HFFc6 (cell line): ENCODE data around the gene MAP10. TPM values are rescaled to one million over a fixed set of nuclear protein-coding genes. Genes with fewer than 3 reads are reported as not detected.
"Not testable (repeated sequence)": the region's sequence is repeated elsewhere in the genome, so short reads cannot be mapped to it uniquely, and the experiment has no call there.

Experiments
- DNase-seq: peaks from one replicate; pipeline ENCODE4 v3.0.0-alpha.2; 2018
- H3K27ac Mint-ChIP-seq: 2 replicates; pipeline ENCODE4 v1.8.0; 2020; ENCODE audit warnings: mild to moderate bottlenecking, mixed read lengths
- H3K27me3 Mint-ChIP-seq: 2 replicates; pipeline ENCODE4 v1.8.0; 2021; ENCODE audit warnings: mild to moderate bottlenecking, moderate library complexity, mixed read lengths; ENCODE audit not compliant: insufficient read depth
- H3K36me3 Mint-ChIP-seq: 2 replicates; pipeline ENCODE4 v1.8.0; 2021; ENCODE audit warnings: low read depth, mixed read lengths
- H3K4me1 Mint-ChIP-seq: 2 replicates; pipeline ENCODE4 v1.8.0; 2020; ENCODE audit warnings: low read depth, mixed read lengths
- H3K4me3 Mint-ChIP-seq: 2 replicates; pipeline ENCODE4 v1.8.0; 2020; ENCODE audit warnings: mild to moderate bottlenecking, moderate library complexity, mixed read lengths
- H3K9me3 Mint-ChIP-seq: 2 replicates; pipeline ENCODE4 v1.8.0; 2020; ENCODE audit warnings: mild to moderate bottlenecking, mixed read lengths
- total RNA-seq, 6 experiments: library from RNA; stranded (reverse); fragmentation: NEBNext Ultra II Directional; extraction: Animal tissue kit (Norgen Biotek cat#: 25700); gene quantifications; 2 replicates in 1 of 6; 3 replicates in 5 of 6; pipeline ENCODE4 v1.2.3, GENCODE V29; 2021
- TF ChIP-seq, protein P1 (sequence below): fragments of 200-600 bp; sonication (generic); IDR thresholded peaks from 2 replicates; pipeline ENCODE4 v1.5.0; 2021; ENCODE audit warnings: antibody characterized with exemption, mild to moderate bottlenecking

The MAP10 gene
- total RNA-seq, 6 experiments from 2014 or later = 0.07 to 0.66 (median 0.49) TPM

DNA sequence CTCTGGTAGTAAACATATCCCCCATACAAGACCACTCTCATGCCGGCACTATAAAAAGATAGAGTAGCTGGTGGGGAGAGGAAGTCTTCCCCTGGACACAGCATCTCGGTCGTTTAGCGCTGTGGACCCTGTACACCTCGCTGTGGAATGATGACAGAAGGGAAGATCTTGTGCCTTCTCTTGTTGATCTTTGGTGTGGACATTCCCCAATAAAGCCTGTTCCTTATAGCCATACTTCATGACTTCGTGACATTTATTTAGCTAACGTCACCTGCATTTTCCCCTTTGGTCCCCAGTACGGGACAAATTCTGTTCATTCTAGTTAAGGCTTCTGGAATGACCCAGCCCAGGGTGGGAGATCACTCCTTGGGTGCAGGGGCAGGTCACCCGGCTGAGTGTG lies 24.9 kb upstream of the MAP10 start:
- Mint-ChIP-seq H3K4me1 (no peaks in the 10 kb centered on the region), H3K4me3 (no peak overlapping the region), H3K9me3 (peaks cover 10% of the 10 kb centered on the region), H3K27me3 (no peaks in the 10 kb centered on the region), H3K36me3 (no peaks in the 10 kb centered on the region; the same call in 1 of the 2 replicates), H3K27ac (no peak overlapping the region)
- DNase-seq = no peak
- TF ChIP-seq, protein P1, sequence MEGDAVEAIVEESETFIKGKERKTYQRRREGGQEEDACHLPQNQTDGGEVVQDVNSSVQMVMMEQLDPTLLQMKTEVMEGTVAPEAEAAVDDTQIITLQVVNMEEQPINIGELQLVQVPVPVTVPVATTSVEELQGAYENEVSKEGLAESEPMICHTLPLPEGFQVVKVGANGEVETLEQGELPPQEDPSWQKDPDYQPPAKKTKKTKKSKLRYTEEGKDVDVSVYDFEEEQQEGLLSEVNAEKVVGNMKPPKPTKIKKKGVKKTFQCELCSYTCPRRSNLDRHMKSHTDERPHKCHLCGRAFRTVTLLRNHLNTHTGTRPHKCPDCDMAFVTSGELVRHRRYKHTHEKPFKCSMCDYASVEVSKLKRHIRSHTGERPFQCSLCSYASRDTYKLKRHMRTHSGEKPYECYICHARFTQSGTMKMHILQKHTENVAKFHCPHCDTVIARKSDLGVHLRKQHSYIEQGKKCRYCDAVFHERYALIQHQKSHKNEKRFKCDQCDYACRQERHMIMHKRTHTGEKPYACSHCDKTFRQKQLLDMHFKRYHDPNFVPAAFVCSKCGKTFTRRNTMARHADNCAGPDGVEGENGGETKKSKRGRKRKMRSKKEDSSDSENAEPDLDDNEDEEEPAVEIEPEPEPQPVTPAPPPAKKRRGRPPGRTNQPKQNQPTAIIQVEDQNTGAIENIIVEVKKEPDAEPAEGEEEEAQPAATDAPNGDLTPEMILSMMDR = no peak

GRCh38 chr1:232784794-232785193 lies 20.4 kb upstream of the MAP10 start:
- Mint-ChIP-seq H3K27me3 (no peaks in the 10 kb centered on the region), H3K4me3 (no peak overlapping the region), H3K4me1 (no peaks in the 10 kb centered on the region), H3K9me3 (peaks cover 19% of the 10 kb centered on the region), H3K36me3 (no peaks in the 10 kb centered on the region; the same call in 1 of the 2 replicates), H3K27ac (no peak overlapping the region)
- TF ChIP-seq, protein P1 = no peak
- DNase-seq = no peak

DNA sequence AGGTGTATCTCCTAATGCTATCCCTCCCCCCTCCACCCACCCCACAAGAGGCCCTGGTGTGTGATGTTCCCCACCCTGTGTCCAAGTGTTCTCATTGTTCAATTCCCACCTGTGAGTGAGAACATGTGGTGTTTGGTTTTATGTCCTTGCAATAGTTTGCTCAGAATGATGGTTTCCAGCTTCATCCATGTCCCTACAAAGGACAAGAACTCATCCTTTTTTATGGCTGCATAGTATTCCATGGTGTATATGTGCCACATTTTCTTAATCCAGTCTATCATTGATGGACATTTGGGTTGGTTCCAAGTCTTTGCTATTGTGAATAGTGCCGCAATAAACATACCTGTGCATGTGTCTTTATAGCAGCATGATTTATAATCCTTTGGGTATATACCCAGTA lies 19.6 kb upstream of the MAP10 start:
- not testable (repeated sequence) for H3K27me3 Mint-ChIP-seq, H3K27ac Mint-ChIP-seq, H3K36me3 Mint-ChIP-seq, DNase-seq, H3K4me1 Mint-ChIP-seq, H3K4me3 Mint-ChIP-seq
- H3K9me3 Mint-ChIP-seq = peaks cover 19% of the 10 kb centered on the region

DNA sequence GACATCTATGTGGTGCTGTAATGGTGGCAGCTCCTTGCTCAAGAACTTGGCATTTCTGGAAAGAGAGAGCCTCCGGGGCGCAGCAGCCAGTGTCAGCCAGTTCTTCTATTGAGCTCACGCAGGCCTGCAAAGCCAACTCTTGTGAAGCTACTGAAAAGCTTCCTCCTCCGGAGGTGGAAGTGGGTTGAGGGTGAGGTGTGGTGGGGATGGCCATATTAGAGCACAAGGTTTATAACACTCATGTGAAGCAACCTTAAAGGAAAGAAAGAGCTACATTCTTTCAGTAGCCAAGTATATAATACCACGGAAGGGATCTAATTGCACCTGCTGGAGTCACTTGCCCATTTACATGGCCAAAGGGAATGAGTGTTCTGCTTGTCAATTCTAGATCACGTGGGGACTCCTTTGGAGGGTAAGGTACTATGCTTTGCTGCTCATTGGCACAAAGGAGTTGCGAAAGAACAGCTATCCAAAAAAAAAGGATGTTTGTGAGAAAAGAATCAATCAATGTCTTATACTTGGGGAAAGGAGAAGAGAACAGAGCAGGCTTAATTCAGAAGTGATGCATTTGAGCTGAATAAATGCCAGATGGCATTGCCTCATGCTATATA lies 18.3 kb upstream of the MAP10 start:
- Mint-ChIP-seq H3K9me3 (peaks cover 18% of the 10 kb centered on the region), H3K27ac (no peak overlapping the region), H3K36me3 (no peaks in the 10 kb centered on the region), H3K4me1 (no peaks in the 10 kb centered on the region), H3K27me3 (no peaks in the 10 kb centered on the region), H3K4me3 (no peak overlapping the region)
- TF ChIP-seq, protein P1 = no peak
- DNase-seq = no peak

DNA sequence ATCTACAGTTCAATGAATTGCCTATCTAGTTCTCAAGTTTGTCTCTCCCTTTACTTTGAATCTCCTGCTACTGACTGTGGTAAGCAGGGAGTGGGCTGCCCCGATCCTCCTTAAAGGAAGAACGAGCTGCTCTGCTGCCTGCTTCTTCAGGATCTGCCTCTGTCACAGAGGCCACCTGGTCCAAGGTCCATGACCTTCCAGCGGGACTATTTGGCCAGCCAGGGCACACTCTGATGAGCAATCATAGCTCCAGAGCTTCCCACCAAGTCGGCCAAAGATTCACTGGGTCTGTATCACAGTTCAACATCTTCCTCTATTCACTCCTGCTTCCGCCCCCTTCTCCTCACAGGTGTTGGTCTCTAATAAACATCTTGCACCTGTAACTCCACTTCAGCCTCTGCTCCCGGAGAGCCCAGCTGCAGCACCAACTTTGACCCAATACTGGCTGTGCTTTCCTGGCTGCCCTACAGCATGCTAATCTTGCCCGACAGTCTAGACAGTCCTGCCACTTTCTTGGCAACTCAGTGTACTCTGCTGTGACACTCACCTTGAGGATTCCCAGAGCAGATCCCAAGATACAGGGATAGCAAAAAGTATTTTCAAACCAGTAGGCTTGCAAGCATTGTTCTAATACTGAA lies 16.9 kb upstream of the MAP10 start:
- TF ChIP-seq, protein P1 = no peak
- H3K4me3 Mint-ChIP-seq = no peak overlapping the region
- H3K9me3 Mint-ChIP-seq = peaks cover 24% of the 10 kb centered on the region
- no peaks in the 10 kb centered on the region for H3K36me3 Mint-ChIP-seq
- no peaks in the 10 kb centered on the region for H3K27me3 Mint-ChIP-seq
- no peak for DNase-seq
- H3K27ac Mint-ChIP-seq = no peak overlapping the region
- H3K4me1 Mint-ChIP-seq = no peaks in the 10 kb centered on the region

DNA sequence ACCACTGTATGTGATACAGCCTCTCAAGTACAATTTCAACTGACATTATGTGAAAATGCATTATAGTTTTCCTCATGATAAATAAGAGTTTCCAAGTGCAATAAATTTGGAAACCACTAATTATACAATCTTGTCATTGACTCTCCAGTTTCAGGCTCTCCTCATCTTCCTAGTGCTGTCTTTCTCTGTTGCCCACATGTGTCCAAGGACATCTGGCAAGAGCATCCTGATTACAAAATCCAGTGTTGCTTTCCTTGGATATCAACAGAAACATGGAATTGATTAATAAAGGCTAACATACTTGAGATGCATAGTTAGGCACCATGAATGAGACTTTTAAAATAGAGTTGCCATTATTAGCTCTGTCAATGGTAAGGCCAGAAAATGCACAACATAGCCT lies 15.6 kb upstream of the MAP10 start:
- DNase-seq = no peak
- TF ChIP-seq, protein P1 = no peak
- H3K27ac Mint-ChIP-seq = no peak overlapping the region
- no peaks in the 10 kb centered on the region for H3K4me1 Mint-ChIP-seq
- no peaks in the 10 kb centered on the region for H3K36me3 Mint-ChIP-seq
- H3K9me3 Mint-ChIP-seq = peaks cover 24% of the 10 kb centered on the region
- no peaks in the 10 kb centered on the region for H3K27me3 Mint-ChIP-seq
- no peak overlapping the region for H3K4me3 Mint-ChIP-seq
